HL-60 (cell line): ENCODE data around the gene SOX4.

Source experiments
- DNase-seq, 2 experiments: peaks; one replicate each; pipeline ENCODE4 v3.0.0-alpha.2; 2010 to 2020; ENCODE audit warnings: low read depth in 1 of 2, low spot score in 1 of 2
- H3K27ac ChIP-seq: fragments of 250-450 bp; sonication (Bioruptor Pico); replicated peaks from 2 replicates; pipeline ENCODE4 v1.5.1; 2020; ENCODE audit warnings: mild to moderate bottlenecking, moderate library complexity
- H3K27me3 ChIP-seq: fragments of 250-450 bp; sonication (Bioruptor Pico); 2 replicates; pipeline ENCODE4 v1.5.1; 2021; ENCODE audit warnings: mild to moderate bottlenecking, moderate library complexity; ENCODE audit not compliant: insufficient read depth, poor library complexity, severe bottlenecking
- H3K4me3 ChIP-seq: replicated peaks from 2 replicates; pipeline ENCODE4 v1.5.1; 2011; ENCODE audit warnings: mild to moderate bottlenecking, control low read depth, low read length; ENCODE audit not compliant: insufficient read depth
- GABPA ChIP-seq: IDR thresholded peaks from 2 replicates; pipeline ENCODE4 v1.6.1; 2012; ENCODE audit warnings: low read depth
- POLR2AphosphoS5 ChIP-seq: IDR thresholded peaks from 2 replicates; pipeline ENCODE4 v1.6.1; 2012; ENCODE audit warnings: low read depth
- SPI1 ChIP-seq: IDR thresholded peaks from 2 replicates; pipeline ENCODE4 v1.6.1; 2012; ENCODE audit warnings: low read depth, mild to moderate bottlenecking, borderline replicate concordance
- TF ChIP-seq, protein P1 (sequence below): IDR thresholded peaks from 2 replicates; pipeline ENCODE4 v1.6.1; 2012; ENCODE audit warnings: low read depth; ENCODE audit not compliant: insufficient replicate concordance
- TF ChIP-seq, protein P2 (sequence below): IDR thresholded peaks from one replicate; pipeline ENCODE4 v1.5.1; 2011; ENCODE audit warnings: low read length, control low read depth, inconsistent platforms; ENCODE audit not compliant: insufficient read depth

Gene SOX4

DNA sequence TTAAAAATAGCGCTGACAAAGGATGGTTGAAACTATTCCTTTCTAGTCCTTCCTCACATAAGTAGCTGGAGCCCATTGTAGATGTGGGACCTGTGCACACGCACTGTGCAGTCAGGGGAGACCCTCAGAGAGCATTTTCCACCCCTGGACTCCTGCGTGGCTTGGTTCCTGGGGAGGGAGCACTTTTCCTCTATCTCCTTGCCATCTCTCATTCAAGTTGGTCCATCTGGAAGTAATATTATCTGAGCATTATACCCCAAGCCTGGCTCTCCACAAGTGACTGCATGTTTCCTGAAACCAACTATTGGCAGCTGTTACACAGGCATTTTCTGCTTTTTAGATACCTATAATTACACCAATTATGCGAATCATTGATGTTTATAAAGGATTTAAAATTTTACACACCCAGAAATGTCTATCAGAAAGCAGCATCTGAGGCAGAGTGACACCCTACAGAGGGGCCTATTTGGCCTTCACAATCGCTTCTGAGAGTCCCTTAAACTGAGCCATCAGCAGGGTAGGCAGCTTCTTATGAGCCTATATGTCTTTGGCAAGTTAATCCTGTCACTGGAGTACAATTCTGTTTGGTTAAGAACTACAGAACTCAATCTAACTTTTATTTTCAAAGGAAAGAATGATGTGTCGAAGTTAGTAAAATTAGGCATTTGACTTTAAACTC is 18.7 kb downstream of the SOX4 start:
- no peak overlapping the region for H3K27ac ChIP-seq
- no peak for TF ChIP-seq SPI1
- TF ChIP-seq POLR2AphosphoS5, result no peak
- TF ChIP-seq, protein P1, sequence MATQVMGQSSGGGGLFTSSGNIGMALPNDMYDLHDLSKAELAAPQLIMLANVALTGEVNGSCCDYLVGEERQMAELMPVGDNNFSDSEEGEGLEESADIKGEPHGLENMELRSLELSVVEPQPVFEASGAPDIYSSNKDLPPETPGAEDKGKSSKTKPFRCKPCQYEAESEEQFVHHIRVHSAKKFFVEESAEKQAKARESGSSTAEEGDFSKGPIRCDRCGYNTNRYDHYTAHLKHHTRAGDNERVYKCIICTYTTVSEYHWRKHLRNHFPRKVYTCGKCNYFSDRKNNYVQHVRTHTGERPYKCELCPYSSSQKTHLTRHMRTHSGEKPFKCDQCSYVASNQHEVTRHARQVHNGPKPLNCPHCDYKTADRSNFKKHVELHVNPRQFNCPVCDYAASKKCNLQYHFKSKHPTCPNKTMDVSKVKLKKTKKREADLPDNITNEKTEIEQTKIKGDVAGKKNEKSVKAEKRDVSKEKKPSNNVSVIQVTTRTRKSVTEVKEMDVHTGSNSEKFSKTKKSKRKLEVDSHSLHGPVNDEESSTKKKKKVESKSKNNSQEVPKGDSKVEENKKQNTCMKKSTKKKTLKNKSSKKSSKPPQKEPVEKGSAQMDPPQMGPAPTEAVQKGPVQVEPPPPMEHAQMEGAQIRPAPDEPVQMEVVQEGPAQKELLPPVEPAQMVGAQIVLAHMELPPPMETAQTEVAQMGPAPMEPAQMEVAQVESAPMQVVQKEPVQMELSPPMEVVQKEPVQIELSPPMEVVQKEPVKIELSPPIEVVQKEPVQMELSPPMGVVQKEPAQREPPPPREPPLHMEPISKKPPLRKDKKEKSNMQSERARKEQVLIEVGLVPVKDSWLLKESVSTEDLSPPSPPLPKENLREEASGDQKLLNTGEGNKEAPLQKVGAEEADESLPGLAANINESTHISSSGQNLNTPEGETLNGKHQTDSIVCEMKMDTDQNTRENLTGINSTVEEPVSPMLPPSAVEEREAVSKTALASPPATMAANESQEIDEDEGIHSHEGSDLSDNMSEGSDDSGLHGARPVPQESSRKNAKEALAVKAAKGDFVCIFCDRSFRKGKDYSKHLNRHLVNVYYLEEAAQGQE, result no peak
- TF ChIP-seq GABPA, result no peak
- TF ChIP-seq, protein P2, sequence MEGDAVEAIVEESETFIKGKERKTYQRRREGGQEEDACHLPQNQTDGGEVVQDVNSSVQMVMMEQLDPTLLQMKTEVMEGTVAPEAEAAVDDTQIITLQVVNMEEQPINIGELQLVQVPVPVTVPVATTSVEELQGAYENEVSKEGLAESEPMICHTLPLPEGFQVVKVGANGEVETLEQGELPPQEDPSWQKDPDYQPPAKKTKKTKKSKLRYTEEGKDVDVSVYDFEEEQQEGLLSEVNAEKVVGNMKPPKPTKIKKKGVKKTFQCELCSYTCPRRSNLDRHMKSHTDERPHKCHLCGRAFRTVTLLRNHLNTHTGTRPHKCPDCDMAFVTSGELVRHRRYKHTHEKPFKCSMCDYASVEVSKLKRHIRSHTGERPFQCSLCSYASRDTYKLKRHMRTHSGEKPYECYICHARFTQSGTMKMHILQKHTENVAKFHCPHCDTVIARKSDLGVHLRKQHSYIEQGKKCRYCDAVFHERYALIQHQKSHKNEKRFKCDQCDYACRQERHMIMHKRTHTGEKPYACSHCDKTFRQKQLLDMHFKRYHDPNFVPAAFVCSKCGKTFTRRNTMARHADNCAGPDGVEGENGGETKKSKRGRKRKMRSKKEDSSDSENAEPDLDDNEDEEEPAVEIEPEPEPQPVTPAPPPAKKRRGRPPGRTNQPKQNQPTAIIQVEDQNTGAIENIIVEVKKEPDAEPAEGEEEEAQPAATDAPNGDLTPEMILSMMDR, result no peak
- H3K27me3 ChIP-seq, result no peaks in the 10 kb centered on the region
- no peak overlapping the region for H3K4me3 ChIP-seq
- no peak for DNase-seq

DNA sequence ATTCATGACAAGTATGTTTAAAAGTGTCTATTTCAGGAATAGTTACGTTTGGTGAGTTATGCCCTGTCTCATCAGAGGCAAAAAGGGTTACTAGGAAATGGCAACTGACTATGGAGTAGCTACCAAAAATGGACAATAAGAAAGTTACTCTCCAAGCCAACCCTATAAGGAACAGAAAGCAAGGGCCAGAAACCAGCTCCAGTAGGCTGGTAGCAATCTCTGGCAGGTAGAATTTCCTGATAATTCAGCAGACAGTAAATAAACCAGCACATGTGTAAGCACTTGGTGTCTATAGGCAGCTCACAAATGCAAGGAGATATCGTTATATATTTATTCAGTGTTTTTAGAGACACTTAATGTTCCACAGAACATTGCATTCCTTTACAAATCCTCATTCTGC is 20.3 kb downstream of the SOX4 start:
- TF ChIP-seq, protein P1, result no peak
- Histone ChIP-seq H3K27ac (no peak overlapping the region), H3K27me3 (no peaks in the 10 kb centered on the region), H3K4me3 (no peak overlapping the region)
- no peak for DNase-seq

DNA sequence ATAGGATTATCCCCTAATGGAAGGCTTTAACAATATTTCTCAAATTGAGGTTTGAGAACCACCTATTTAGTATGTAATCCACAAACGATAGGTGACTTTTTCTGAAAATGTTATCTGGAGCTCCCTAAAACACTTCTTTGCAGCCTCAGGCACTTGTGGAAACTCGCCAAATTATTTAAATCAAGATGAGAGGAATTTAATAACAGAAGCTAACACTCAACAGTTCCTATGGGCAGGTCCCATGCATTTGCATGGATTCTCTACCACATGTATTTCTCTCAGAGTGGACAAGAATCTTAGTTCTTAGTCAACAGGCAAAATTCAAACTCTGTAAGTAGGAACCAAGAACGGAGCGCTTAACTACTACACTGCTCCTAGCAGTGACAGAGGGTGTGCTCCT is 20.7 kb downstream of the SOX4 start:
- no peak overlapping the region for H3K27ac ChIP-seq
- TF ChIP-seq GABPA, result no peak
- no peak for TF ChIP-seq SPI1
- TF ChIP-seq, protein P1, result no peak
- TF ChIP-seq, protein P2, result no peak
- no peak for TF ChIP-seq POLR2AphosphoS5
- H3K27me3 ChIP-seq, result no peaks in the 10 kb centered on the region
- DNase-seq, result no peak
- no peak overlapping the region for H3K4me3 ChIP-seq
